Activated T-cell treated with anti-CD3 and anti-CD28 coated beads, Interleukin-2, amount 50 U/mL, for 24 hours (primary cell): ENCODE results near the gene CES3.
A peak's percentile ranks its signal among the peaks of the same experiment; 100 is the strongest.
"Not testable (repeated sequence)": the region's sequence is repeated elsewhere in the genome, so short reads cannot be mapped to it uniquely, and the experiment has no call there.

Experiments
- DNase-seq: peaks from one replicate; pipeline ENCODE4 v3.0.0-alpha.2; 2020
- H3K27ac Mint-ChIP-seq: 2 replicates; pipeline ENCODE4 v1.8.0; 2020; ENCODE audit warnings: mild to moderate bottlenecking, mixed read lengths
- H3K27me3 Mint-ChIP-seq: 2 replicates; pipeline ENCODE4 v1.8.0; 2020; ENCODE audit warnings: mixed read lengths
- H3K36me3 Mint-ChIP-seq: 2 replicates; pipeline ENCODE4 v1.8.0; 2020; ENCODE audit warnings: low read depth, mixed read lengths
- H3K4me1 Mint-ChIP-seq: 2 replicates; pipeline ENCODE4 v1.8.0; 2020; ENCODE audit warnings: low read depth, mixed read lengths
- H3K4me3 Mint-ChIP-seq: 2 replicates; pipeline ENCODE4 v1.8.0; 2020; ENCODE audit warnings: mild to moderate bottlenecking, moderate library complexity, mixed read lengths
- H3K9me3 Mint-ChIP-seq: 2 replicates; pipeline ENCODE4 v1.8.0; 2020; ENCODE audit warnings: mixed read lengths

The CES3 gene

DNA sequence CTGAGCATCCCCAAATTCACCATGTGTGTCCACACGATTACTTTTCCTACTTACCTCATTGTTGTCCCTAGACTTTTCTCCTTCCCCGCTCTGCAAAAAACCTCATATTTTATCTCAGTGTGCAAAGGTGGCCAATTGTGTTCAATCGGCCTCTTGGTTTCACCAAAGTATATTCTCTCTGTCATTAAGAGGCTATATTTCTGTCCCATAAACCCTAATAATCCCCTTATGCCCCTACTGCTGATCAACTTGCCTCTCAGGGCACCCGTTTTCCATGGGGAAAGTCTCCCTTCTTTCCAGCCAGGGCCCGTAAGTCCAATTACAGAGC lies 14.1 kb upstream of the CES3 start:
- no peak overlapping the region for H3K27ac Mint-ChIP-seq
- no peak for DNase-seq
- peaks cover 41% of the 10 kb centered on the region for H3K27me3 Mint-ChIP-seq
- H3K4me3 Mint-ChIP-seq: no peak overlapping the region
- no peaks in the 10 kb centered on the region for H3K9me3 Mint-ChIP-seq
- H3K36me3 Mint-ChIP-seq: peaks cover 23% of the 10 kb centered on the region
- peaks cover 23% of the 10 kb centered on the region for H3K4me1 Mint-ChIP-seq

DNA sequence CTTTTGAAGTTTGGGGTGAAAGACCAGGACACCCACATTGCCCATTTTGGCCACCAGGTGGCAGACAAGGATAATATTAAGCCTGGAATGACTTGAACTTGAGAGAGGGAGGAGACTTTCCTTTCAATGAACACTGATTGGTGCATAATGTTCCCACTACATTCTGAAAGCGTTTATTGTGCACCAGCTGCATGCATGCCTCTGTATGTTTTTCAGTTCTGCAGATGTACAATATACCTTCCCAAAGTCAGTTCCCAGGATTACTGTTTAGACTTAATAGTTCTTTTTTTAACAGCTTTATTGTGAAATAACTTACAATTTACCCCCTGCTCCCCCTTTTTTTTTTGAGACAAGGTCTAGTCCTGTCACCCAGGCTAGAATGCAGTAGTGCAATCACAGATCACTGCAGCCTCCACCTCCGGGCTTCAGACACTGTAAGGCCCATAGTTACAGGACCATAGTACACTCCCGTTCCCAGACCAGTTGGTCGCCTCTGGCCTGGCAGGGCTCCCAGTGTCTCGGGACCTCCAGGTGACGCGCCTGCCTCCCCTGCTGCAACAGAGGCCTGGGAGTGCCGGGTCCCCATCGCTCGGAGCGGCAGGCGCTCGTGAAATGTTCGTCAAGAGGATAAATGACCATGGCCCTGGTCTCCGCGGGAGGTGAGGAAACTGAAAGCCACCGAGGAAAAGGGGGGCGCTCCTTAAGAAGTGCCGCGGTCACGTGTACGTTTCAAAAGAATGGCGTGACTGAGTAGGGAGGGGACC lies 13.6 kb upstream of the CES3 start:
- Mint-ChIP-seq H3K27me3 (peaks cover 46% of the 10 kb centered on the region), H3K36me3 (peaks cover 17% of the 10 kb centered on the region)

DNA sequence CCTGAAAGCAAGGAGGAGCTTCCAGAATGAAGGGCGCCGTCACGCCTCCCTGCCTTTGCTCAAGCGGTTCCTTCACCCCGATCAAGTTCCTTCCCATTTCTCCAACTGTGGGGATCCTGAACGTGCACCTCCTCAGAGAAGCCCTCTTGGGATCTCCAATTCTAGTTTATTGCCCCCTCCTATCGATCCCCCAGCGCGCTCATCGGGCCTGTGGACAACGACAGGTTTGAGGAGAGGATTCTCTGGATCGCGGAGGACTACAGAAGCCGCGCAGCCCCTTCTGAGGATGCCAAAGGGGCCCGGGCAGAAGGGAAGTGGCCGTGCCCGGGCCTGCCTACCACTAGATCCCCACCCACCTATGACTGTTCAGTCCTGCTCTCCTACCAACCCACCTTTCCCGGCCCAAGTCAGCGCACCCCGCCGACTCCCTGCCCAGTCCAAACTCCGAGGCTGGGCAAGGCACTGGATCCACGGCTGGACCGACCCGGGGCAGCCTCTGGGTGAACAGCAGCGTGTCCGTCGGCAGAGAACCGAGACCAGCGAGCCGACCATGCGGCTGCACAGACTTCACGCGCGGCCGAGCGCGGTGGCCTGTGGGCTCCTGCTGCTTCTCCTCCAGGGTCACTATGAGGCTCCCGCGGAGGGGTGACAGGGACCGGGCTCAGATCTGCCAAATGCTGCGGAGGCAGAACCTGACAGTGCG lies 12.8 kb upstream of the CES3 start:
- peaks cover 23% of the 10 kb centered on the region for H3K4me1 Mint-ChIP-seq
- peak overlapping the region; percentile 79 for H3K4me3 Mint-ChIP-seq
- H3K27me3 Mint-ChIP-seq: peaks cover 52% of the 10 kb centered on the region
- H3K9me3 Mint-ChIP-seq: no peaks in the 10 kb centered on the region
- peak; percentile 55 for DNase-seq
- peaks cover 9% of the 10 kb centered on the region for H3K36me3 Mint-ChIP-seq
- H3K27ac Mint-ChIP-seq: no peak overlapping the region

More for the DNA sequence above, 13.6 kb upstream of the CES3 start:
- H3K27ac Mint-ChIP-seq: no peak overlapping the region
- peak; percentile 85 for DNase-seq
- H3K4me1 Mint-ChIP-seq: peaks cover 23% of the 10 kb centered on the region
- no peaks in the 10 kb centered on the region for H3K9me3 Mint-ChIP-seq
- peak overlapping the region; percentile 79 for H3K4me3 Mint-ChIP-seq

DNA sequence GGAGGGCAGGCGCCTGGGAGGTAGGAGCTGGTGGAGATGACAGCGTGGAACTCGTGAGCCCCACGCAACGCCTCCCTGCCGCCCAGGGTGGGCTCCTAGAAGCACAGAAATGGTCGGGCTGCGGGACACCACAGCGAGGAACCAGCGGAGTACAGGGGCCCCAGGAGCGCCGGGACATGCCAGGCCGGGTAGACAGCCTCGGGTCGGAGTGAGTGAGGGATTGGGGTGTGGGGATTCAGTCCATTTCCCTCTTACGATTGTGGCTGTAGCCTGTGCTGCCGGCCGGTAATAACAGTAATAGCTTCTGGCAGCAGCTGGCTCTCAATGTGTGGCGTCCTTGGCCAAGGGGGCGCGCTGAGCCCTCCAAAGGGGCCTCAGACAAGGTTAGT lies 12.2 kb upstream of the CES3 start:
- H3K36me3 Mint-ChIP-seq: peaks cover 4% of the 10 kb centered on the region
- peaks cover 57% of the 10 kb centered on the region for H3K27me3 Mint-ChIP-seq
- peak overlapping the region; percentile 79 for H3K4me3 Mint-ChIP-seq
- H3K9me3 Mint-ChIP-seq: no peaks in the 10 kb centered on the region
- H3K27ac Mint-ChIP-seq: no peak overlapping the region
- peaks cover 23% of the 10 kb centered on the region for H3K4me1 Mint-ChIP-seq
- DNase-seq: no peak

DNA sequence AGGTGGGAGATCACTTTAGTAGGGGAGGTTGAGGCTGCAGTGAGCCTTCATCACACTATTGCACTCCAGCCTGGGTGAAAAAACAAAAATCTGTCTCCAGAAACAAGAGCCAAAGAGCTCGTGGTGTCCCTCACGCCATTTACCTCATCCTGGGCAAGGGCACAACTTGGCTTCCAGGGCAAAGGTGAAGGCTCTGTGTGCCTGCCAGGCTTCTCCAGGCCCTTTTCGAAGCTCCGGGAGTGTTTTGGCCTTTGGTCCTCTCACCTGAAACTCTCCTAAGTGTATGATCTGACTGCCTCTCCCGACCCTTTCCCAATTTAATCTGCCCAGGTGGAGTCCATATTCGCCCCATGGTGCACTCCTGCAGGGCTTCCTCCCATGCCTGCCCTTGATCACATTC lies 11.6 kb upstream of the CES3 start:
- Mint-ChIP-seq H3K27ac (no peak overlapping the region), H3K36me3 (no peaks in the 10 kb centered on the region), H3K4me3 (no peak overlapping the region)

DNA sequence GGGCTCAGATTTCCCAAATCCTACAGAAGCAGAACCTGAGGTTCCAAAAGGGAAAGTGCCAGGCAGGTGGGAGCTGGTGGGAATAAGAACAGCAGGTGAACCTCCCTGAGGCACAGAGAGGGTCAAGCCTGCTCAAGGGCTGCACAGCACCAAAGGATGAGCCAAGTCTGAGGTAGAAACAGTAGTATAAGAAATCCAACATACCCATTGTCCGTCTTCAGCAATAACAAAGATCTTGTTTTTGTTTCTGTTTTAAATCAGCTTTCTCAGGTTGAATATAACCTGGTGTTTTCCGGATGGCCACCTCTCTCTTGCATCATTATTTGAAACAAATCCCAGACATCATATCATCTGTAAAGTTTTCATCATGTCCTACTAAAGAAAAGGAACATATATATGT lies 10.6 kb upstream of the CES3 start:
- no peak for DNase-seq
- Mint-ChIP-seq H3K4me1 (peaks cover 23% of the 10 kb centered on the region), H3K36me3 (no peaks in the 10 kb centered on the region), H3K4me3 (no peak overlapping the region), H3K9me3 (no peaks in the 10 kb centered on the region), H3K27me3 (peaks cover 60% of the 10 kb centered on the region), H3K27ac (no peak overlapping the region)

More for the DNA sequence above, 11.6 kb upstream of the CES3 start:
- Mint-ChIP-seq H3K4me1 (peaks cover 23% of the 10 kb centered on the region), H3K9me3 (no peaks in the 10 kb centered on the region), H3K27me3 (peaks cover 60% of the 10 kb centered on the region)
- DNase-seq: no peak

DNA sequence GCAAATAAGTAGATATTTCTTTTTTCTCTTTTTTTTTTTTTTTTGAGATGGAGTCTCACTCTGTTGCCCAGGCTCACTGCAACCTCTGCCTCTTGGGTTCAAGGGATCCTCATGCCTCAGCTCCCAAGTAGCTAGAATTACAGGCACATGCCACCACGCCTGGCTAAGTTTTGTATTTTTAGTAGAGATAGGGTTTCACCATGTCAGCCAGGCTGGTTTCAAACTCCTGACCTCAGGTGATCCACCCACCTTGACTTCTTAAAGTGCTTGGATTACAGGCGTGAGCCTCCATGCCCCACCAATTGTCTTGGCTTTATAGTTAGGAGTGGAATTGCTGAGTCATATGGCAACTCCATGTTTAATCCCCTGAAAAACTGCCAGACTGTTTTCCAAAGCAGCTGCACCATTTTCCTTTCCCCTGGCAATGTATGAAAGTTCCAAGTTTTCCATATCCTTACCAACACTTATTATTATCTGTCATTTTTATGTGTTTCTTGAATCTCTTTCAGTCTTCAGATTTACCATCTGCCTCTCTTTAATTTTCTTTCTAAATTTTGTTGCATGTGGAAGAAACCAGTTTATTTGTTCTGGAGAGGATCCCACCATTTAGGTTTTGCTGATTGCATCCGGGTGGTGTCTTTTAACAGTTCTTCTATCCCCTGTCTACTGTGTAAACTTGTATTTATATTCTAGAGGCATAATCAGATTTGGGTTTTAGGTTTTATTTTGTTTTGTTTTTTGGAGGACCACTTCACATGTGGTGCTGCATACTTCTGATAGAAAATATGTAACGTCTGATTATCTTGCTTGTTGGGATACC lies 9.9 kb upstream of the CES3 start:
- peaks cover 23% of the 10 kb centered on the region for H3K4me1 Mint-ChIP-seq
- H3K36me3 Mint-ChIP-seq: no peaks in the 10 kb centered on the region
- H3K27me3 Mint-ChIP-seq: peaks cover 60% of the 10 kb centered on the region
- no peak overlapping the region for H3K4me3 Mint-ChIP-seq
- H3K9me3 Mint-ChIP-seq: no peaks in the 10 kb centered on the region
- no peak overlapping the region for H3K27ac Mint-ChIP-seq
- no peak for DNase-seq

DNA sequence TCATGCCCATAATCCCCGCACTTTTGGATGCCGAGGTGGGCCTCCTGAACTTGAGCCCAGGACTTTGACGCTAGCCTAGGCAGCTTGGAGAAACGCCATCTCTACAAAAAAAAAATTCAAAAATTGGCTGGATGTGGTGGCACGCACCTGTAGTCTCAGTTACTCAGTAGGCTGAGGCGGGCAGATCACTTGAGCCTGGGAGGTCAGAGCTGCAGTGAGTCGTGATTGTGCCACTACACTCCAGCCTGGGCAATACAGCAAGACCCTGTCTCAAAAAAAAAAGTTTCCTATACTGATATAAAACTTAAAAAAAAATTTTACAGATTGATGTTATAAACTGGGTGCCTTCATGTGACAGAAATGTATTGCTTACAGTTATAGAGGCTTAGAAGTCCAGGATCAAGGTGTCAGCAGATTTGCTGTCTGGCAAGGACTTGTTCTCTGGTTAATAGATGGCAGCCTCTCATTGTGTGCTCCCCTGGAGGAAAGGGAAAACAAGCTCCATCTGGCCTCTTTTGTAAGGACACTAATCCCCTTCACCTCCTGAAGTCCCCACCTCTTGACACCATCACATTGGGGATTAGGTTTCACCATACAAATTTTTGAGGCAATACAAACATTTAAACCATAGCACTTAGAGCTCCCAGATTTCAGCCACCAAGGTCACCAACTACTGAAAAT lies 8.5 kb upstream of the CES3 start:
- Mint-ChIP-seq H3K36me3 (no peaks in the 10 kb centered on the region), H3K4me1 (peaks cover 16% of the 10 kb centered on the region), H3K27ac (no peak overlapping the region), H3K9me3 (no peaks in the 10 kb centered on the region), H3K27me3 (peaks cover 56% of the 10 kb centered on the region), H3K4me3 (no peak overlapping the region)
- no peak for DNase-seq

DNA sequence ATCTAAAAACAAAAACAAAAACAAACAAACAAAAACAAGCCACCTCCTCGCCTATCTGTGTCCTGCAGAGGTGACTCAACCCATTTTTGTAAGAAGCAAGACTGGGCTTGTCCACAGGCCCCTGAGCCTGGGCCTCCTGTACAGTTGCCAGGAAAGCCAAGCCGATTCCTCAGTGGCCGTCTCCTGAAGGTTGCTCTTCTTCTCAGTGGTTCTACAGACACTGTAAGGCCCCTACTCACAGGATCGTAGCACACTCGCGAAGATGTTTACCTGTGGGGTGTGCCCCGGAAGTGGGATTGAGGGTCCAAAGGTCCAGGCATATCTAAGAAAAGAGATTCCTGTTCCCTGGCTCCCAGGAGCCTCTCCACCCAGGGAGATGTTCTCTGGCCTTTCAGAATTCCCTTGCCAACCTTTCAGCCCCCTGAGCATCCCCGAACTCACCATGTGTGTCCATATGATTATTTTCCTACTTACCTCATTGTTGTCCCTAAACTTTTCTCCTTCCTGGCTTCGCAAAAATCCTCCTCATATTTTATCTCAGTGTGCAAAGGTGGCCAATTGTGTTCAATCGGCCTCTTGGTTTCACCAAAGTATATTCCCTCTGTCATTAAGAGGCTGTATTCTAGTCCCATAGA lies 7.5 kb upstream of the CES3 start:
- H3K27ac Mint-ChIP-seq: no peak overlapping the region
- H3K9me3 Mint-ChIP-seq: no peaks in the 10 kb centered on the region
- H3K4me3 Mint-ChIP-seq: no peak overlapping the region
- DNase-seq: no peak
- H3K4me1 Mint-ChIP-seq: peaks cover 9% of the 10 kb centered on the region
- peaks cover 47% of the 10 kb centered on the region for H3K27me3 Mint-ChIP-seq
- H3K36me3 Mint-ChIP-seq: no peaks in the 10 kb centered on the region

DNA sequence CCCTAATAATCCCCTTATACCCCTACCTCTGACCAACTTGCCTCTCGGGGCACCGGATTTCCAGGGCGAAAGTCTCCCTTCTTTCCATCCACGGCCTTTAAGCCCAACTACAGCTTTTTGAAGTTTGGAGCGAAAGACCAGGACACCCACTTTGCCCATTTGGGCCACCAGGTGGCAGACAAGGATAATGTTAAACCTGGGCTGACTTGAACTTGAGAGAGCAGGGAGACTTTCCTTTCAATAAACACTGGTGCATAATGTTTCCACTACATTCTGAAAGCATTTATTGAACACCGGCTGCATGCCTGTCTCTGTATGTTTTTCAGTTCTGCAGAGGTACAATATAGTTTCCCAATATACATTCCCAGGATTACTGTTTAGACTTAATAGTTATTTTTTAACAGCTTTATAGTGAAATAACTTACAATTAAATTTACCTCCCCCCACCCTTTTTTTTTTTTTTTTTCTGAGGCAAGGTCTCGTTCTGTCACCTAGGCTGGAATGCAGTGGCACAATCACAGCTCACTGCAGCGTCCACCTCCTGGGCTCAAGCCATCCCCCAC lies 6.9 kb upstream of the CES3 start:
- Mint-ChIP-seq H3K9me3 (no peaks in the 10 kb centered on the region), H3K4me3 (no peak overlapping the region), H3K4me1 (peaks cover 7% of the 10 kb centered on the region), H3K36me3 (no peaks in the 10 kb centered on the region), H3K27ac (no peak overlapping the region), H3K27me3 (peaks cover 41% of the 10 kb centered on the region)
- peak; percentile 83 for DNase-seq

DNA sequence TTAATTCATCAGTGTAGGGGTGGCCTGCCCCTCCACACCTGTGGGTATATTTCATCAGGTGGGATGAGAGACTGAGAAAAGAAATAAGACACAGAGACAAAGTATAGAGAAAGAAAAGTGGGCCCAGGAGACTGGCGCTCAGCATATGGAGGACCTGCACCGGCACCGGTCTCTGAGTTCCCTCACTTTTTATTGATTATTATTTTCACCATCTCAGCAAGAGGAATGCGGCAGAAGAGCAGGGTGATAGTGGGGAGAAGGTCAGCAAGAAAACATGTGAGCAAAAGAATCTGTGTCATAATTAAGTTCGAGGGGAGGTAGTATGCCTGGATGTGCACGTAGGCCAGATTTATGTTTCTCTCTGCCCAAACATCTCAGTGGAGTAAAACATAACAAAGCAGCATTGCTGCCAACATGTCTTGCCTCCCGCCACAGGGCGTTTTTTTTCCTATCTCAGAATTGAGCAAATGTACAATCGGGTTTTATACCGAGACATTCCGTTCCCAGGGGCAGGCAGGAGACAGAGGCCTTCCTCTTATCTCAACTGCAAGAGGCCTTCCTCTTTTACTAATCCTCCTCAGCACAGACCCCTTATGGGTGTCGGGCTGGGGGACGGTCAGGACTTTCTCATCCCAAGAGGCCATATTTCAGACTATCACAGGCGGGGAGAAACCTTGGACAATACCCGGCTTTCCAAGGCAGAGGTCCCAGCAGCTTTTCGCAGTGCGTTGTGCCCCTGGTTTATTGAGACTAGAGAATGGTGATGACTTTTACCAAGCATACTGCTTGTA lies 5.5 kb upstream of the CES3 start:
- not testable (repeated sequence) for H3K4me1 Mint-ChIP-seq, H3K9me3 Mint-ChIP-seq, H3K27ac Mint-ChIP-seq, H3K36me3 Mint-ChIP-seq, DNase-seq, H3K4me3 Mint-ChIP-seq
- H3K27me3 Mint-ChIP-seq: peaks cover 29% of the 10 kb centered on the region

DNA sequence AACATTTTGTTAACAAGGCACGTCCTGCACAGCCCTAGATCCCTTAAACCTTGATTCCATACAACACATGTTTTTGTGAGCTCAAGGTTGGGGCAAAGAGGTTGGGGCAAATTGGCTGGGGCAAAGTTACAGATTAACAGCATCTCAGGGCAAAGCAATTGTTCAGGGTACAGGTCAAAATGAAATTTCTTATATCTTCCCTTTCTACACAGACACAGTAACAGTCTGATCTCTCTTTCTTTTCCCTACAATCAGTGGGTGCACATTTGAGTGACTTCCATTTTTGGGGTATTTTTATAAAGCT lies 5.0 kb upstream of the CES3 start:
- not testable (repeated sequence) for H3K4me3 Mint-ChIP-seq, DNase-seq, H3K36me3 Mint-ChIP-seq, H3K9me3 Mint-ChIP-seq, H3K4me1 Mint-ChIP-seq, H3K27ac Mint-ChIP-seq
- peaks cover 27% of the 10 kb centered on the region for H3K27me3 Mint-ChIP-seq

DNA sequence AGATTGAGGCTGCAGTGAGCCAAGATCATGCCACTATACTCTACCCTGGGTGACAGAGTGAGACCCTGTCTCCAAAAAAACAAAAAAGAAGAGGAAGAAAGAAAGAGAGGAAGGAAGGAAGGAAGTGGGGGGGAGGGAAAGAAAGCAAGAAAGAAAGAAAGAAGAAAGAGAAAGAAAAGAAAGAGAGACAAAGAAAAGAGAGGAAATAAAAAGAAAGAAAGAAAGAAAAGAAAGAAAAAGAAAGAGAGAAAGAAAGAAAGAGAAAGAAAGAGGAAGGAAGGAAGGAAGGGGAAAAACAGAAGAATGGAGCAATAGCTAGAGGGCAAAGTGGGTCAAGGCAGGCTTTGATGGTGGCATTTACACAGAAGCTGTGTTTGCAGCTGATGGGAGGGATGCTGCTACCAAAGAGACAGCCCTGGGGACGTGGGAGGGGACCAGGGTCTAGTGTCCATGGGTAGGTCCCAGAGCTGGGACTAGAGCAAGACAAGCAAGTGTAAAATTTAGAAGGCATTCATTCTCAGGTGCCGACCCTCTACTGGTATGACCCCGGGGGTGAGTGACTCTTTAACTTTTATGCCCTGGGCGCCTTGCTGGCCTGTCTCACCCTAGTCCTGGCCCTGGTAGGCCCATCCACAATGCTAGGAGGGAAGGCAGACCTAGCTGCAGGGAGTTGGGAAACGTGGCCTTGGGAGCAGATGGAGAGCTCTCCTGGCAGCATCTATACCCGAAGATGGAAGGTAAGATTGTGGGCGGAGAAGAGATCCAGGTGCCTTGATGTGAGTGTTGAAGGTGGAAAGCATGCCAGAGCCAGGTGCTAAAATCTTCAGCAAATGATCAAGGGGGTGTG lies 2.0 kb upstream of the CES3 start:
- H3K27ac Mint-ChIP-seq: no peak overlapping the region
- no peak for DNase-seq
- no peaks in the 10 kb centered on the region for H3K9me3 Mint-ChIP-seq
- H3K36me3 Mint-ChIP-seq: no peaks in the 10 kb centered on the region
- H3K4me3 Mint-ChIP-seq: no peak overlapping the region
- H3K27me3 Mint-ChIP-seq: peaks cover under 1% of the 10 kb centered on the region
- peaks cover 15% of the 10 kb centered on the region for H3K4me1 Mint-ChIP-seq
